ENCODE data around the gene LTC4S.

LTC4S gene

DNA sequence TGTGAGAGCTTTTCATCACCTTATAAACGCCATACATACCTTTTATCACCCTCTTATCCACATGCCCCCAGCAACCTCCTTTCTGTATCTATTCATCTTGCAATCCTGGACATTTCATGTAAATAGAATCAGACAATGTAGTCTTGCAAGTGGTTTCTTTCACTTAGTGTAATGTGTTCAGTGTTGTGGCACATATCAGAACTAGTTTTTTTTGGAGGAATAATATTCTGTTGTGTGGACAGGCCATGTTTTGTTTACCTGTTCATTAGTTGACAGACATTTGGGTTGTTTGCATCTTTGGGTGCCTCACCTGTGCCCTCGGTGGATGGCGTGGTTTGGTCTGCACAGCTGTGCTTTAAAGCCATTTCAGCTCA, 28.3 kb downstream of the LTC4S start:
- H3K36me3 ChIP-seq (ENCODE audit: control insufficient read depth in 4 of 4, insufficient read depth in 4 of 4, low read length in 3 of 4): peaks cover 16 to 47% (median 37%) of the 10 kb centered on the region in 4 experiments
- POLR2A ChIA-PET: interaction anchor here (0.6 to 9.1 kb wide), 6 partner anchors 10 to 655 kb away, joined by 3 to 131 read pairs (median 6); partner anchors contain the start of genes MAML1 and MGAT4B
- CTCF ChIA-PET: interaction anchor here (1.0 to 14.0 kb wide), 4 partner anchors 8 to 20 kb away, joined by 3 to 124 read pairs (median 4); no protein-coding TSS in a partner anchor
- H3K4me1 ChIP-seq (ENCODE audit: control extremely low read depth in 1 of 4, control insufficient read depth in 4 of 4, insufficient read depth in 4 of 4, low read length in 3 of 4): peaks cover 0 to 50% (median 45%) of the 10 kb centered on the region in 4 experiments
- 100% methylated on average over 2 of the region's 3 CpGs for WGBS (ENCODE audit: insufficient coverage)
- H3K27me3 ChIP-seq (replicated peaks in 2 of 5; ENCODE audit: control insufficient read depth in 4 of 5, insufficient read depth in 5 of 5, low read length in 4 of 5): no peaks in the 10 kb centered on the region
- H3K4me3 ChIP-seq (ENCODE audit: control insufficient read depth in 1 of 7, extremely low read depth in 1 of 7, insufficient read depth in 4 of 7, low read depth in 2 of 7, low read length in 6 of 7): peak overlapping the region in 6 of 7 experiments; percentile 82 to 96 (median 88)
- H3K27ac ChIP-seq (ENCODE audit: insufficient read depth in 1 of 2, low read depth in 1 of 2, low read length in 2 of 2, poor library complexity in 1 of 2, severe bottlenecking in 2 of 2): peak overlapping the region in 1 of 2 experiments; percentile 95
- no peaks in the 10 kb centered on the region for H3K9me3 ChIP-seq (ENCODE audit: control extremely low read depth in 1 of 5, control insufficient read depth in 4 of 5, insufficient read depth in 2 of 5, low read depth in 1 of 5, low read length in 4 of 5)
- DNase-seq: no peak

DNA sequence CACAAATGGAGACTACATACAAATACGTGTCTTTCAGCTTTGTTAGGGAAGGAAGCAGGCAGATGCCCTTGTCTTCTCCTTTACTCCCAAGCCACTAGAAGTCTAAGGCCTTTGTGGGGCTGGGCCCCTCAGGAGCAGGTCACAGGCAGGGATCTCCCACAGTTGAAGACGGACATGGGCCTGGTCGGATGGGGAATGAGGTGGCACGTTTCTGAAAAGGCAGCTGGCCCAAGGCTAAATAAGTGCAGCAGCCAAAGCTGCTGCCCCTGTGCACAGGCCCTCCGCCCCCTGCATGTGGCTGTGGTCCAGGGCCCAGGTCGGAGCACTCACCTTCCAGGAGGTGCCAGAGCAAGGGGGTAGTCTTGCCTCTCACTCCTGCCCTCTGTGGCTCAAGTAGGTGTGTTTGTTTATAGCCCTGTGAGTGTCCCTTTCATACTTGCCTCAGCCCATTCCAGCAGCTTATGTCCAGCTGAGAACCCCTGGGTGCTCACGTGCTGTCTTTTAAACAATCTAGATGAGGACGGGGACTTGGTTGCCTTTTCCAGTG, 28.7 kb downstream of the LTC4S start:
- ChIA-PET CTCF (interaction anchor here (1.0 to 14.0 kb wide), 4 partner anchors 9 to 20 kb away, joined by 3 to 124 read pairs (median 4); no protein-coding TSS in a partner anchor), POLR2A (interaction anchor here (0.6 to 9.1 kb wide), 6 partner anchors 10 to 655 kb away, joined by 3 to 131 read pairs (median 6); partner anchors contain the start of genes MAML1 and MGAT4B)
- no peaks in the 10 kb centered on the region for H3K27me3 ChIP-seq (replicated peaks in 2 of 5; ENCODE audit: control insufficient read depth in 4 of 5, insufficient read depth in 5 of 5, low read length in 4 of 5)
- peaks cover 16 to 48% (median 38%) of the 10 kb centered on the region in 4 experiments for H3K36me3 ChIP-seq (ENCODE audit: control insufficient read depth in 4 of 4, insufficient read depth in 4 of 4, low read length in 3 of 4)
- 79% methylated on average over 6 of the region's 8 CpGs for WGBS (ENCODE audit: insufficient coverage)
- H3K27ac ChIP-seq (ENCODE audit: insufficient read depth in 1 of 2, low read depth in 1 of 2, low read length in 2 of 2, poor library complexity in 1 of 2, severe bottlenecking in 2 of 2): peak overlapping the region in 1 of 2 experiments; percentile 95
- H3K4me3 ChIP-seq (ENCODE audit: control insufficient read depth in 1 of 7, extremely low read depth in 1 of 7, insufficient read depth in 4 of 7, low read depth in 2 of 7, low read length in 6 of 7): peak overlapping the region in 6 of 7 experiments; percentile 21 to 96 (median 88)
- no peaks in the 10 kb centered on the region for H3K9me3 ChIP-seq (ENCODE audit: control extremely low read depth in 1 of 5, control insufficient read depth in 4 of 5, insufficient read depth in 2 of 5, low read depth in 1 of 5, low read length in 4 of 5)
- peaks cover 0 to 49% (median 43%) of the 10 kb centered on the region in 4 experiments for H3K4me1 ChIP-seq (ENCODE audit: control extremely low read depth in 1 of 4, control insufficient read depth in 4 of 4, insufficient read depth in 4 of 4, low read length in 3 of 4)
- no peak for DNase-seq

DNA sequence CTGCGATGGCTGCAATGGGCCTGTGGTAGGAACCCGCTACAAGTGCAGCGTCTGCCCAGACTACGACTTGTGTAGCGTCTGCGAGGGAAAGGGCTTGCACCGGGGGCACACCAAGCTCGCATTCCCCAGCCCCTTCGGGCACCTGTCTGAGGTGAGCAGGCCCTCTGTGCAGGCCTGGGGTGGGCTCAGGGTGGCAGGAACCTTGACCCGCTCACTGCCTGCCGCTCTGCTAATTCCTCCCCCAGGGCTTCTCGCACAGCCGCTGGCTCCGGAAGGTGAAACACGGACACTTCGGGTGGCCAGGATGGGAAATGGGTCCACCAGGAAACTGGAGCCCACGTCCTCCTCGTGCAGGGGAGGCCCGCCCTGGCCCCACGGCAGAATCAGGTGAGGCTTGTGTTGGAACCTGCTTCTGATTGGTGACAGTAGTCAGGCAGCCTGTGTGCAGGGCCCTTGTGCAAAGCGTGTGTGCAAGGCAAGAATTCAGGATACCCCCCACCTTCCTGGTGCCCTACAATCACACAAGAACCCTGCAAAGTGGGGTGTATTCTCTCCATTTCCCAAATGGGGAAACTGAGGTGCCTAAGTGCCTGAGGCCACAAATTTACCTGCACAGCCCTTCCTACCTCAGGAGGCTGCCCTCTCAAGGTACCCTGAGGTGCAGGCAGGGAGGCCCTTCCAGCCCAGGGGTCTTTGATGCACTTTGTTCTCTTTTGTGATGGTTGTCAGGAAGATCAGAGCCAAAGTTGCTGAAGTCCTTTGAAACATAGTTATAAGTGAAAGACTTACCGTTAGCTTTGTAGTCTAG, 30.4 kb downstream of the LTC4S start:
- 97% methylated on average over 16 of the region's 22 CpGs for WGBS (ENCODE audit: insufficient coverage)
- Histone ChIP-seq H3K9me3 (ENCODE audit: control extremely low read depth in 1 of 5, control insufficient read depth in 4 of 5, insufficient read depth in 2 of 5, low read depth in 1 of 5, low read length in 4 of 5) (no peaks in the 10 kb centered on the region), H3K4me3 (ENCODE audit: control insufficient read depth in 1 of 7, extremely low read depth in 1 of 7, insufficient read depth in 4 of 7, low read depth in 2 of 7, low read length in 6 of 7) (no peak overlapping the region), H3K27me3 (replicated peaks in 2 of 5; ENCODE audit: control insufficient read depth in 4 of 5, insufficient read depth in 5 of 5, low read length in 4 of 5) (no peaks in the 10 kb centered on the region), H3K4me1 (ENCODE audit: control extremely low read depth in 1 of 4, control insufficient read depth in 4 of 4, insufficient read depth in 4 of 4, low read length in 3 of 4) (peaks cover 0 to 41% (median 32%) of the 10 kb centered on the region in 4 experiments), H3K27ac (ENCODE audit: insufficient read depth in 1 of 2, low read depth in 1 of 2, low read length in 2 of 2, poor library complexity in 1 of 2, severe bottlenecking in 2 of 2) (no peak overlapping the region), H3K36me3 (ENCODE audit: control insufficient read depth in 4 of 4, insufficient read depth in 4 of 4, low read length in 3 of 4) (peaks cover 22 to 57% (median 48%) of the 10 kb centered on the region in 4 experiments)
- no peak for DNase-seq
- POLR2A ChIA-PET: interaction anchor here (1.4 to 9.1 kb wide), 2 partner anchors 12 to 19 kb away, joined by 4 to 131 read pairs; partner anchors contain the start of gene MGAT4B
- CTCF ChIA-PET: interaction anchor here (14.0 kb wide), 1 partner anchor 22 kb away, joined by 124 read pairs; no protein-coding TSS in a partner anchor

- peaks cover 0 to 36% (median 26%) of the 10 kb centered on the region in 4 experiments for H3K4me1 ChIP-seq (ENCODE audit: control extremely low read depth in 1 of 4, control insufficient read depth in 4 of 4, insufficient read depth in 4 of 4, low read length in 3 of 4)
- no peak overlapping the region for H3K4me3 ChIP-seq (ENCODE audit: control insufficient read depth in 1 of 7, extremely low read depth in 1 of 7, insufficient read depth in 4 of 7, low read depth in 2 of 7, low read length in 6 of 7)
- H3K9me3 ChIP-seq (ENCODE audit: control extremely low read depth in 1 of 5, control insufficient read depth in 4 of 5, insufficient read depth in 2 of 5, low read depth in 1 of 5, low read length in 4 of 5): no peaks in the 10 kb centered on the region
- CTCF ChIA-PET: interaction anchor here (1.0 to 14.0 kb wide), 3 partner anchors 11 to 23 kb away, joined by 3 to 124 read pairs (median 3); no protein-coding TSS in a partner anchor
- POLR2A ChIA-PET: interaction anchor here (1.4 to 3.2 kb wide), 3 partner anchors 12 to 21 kb away, joined by 4 to 10 read pairs (median 4); no protein-coding TSS in a partner anchor
- peaks cover 24 to 62% (median 54%) of the 10 kb centered on the region in 4 experiments for H3K36me3 ChIP-seq (ENCODE audit: control insufficient read depth in 4 of 4, insufficient read depth in 4 of 4, low read length in 3 of 4)
- no peak for DNase-seq
- H3K27me3 ChIP-seq (replicated peaks in 2 of 5; ENCODE audit: control insufficient read depth in 4 of 5, insufficient read depth in 5 of 5, low read length in 4 of 5): no peaks in the 10 kb centered on the region
- H3K27ac ChIP-seq (ENCODE audit: insufficient read depth in 1 of 2, low read depth in 1 of 2, low read length in 2 of 2, poor library complexity in 1 of 2, severe bottlenecking in 2 of 2): no peak overlapping the region
- WGBS (ENCODE audit: insufficient coverage): 100% methylated on average over 2 of the region's 3 CpGs
These were observed 30.9 kb downstream of the LTC4S start for GRCh38 chr5:179824745-179825112.

DNA sequence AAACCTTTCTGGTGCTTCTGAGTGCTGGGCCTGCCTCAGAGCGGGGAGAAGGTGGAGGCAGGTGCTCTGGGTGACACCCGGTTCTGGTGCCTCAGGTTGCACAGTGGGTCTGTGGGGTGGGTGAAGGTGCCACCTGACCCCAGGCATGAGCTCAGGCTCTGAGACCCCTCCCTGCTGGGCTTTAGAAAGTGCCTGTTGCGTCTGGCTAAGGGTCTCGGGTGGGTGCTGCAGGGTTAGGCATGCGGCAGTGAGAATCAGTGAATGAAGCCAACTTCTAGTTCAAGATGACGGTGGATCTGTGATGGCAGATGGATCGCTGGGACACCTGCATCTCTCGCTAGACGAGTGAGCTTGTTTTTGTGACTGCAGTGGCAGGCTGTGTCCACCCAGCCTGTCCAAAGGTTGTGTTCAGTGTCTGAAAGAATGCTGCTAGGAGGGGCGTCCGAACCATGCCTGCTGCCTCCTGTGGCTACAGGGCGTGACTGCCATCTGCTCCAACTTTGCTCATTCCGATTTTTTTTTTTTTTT, 31.9 kb downstream of the LTC4S start:
- POLR2A ChIA-PET: interaction anchor here (1.4 to 3.2 kb wide), 3 partner anchors 11 to 22 kb away, joined by 4 to 10 read pairs (median 4); no protein-coding TSS in a partner anchor
- Histone ChIP-seq H3K36me3 (ENCODE audit: control insufficient read depth in 4 of 4, insufficient read depth in 4 of 4, low read length in 3 of 4) (peaks cover 24 to 72% (median 59%) of the 10 kb centered on the region in 4 experiments), H3K4me3 (ENCODE audit: control insufficient read depth in 1 of 7, extremely low read depth in 1 of 7, insufficient read depth in 4 of 7, low read depth in 2 of 7, low read length in 6 of 7) (no peak overlapping the region)

GRCh38 chr5:179827680-179828079, 33.9 kb downstream of the LTC4S start:
- 73% methylated on average over 8 of the region's 9 CpGs for whole genome bisulfite sequencing (ENCODE audit: insufficient coverage)
- Histone ChIP-seq H3K27me3 (replicated peaks in 2 of 5; ENCODE audit: control insufficient read depth in 4 of 5, insufficient read depth in 5 of 5, low read length in 4 of 5) (no peaks in the 10 kb centered on the region), H3K27ac (ENCODE audit: insufficient read depth in 1 of 2, low read depth in 1 of 2, low read length in 2 of 2, poor library complexity in 1 of 2, severe bottlenecking in 2 of 2) (no peak overlapping the region), H3K36me3 (ENCODE audit: control insufficient read depth in 4 of 4, insufficient read depth in 4 of 4, low read length in 3 of 4) (peaks cover 28 to 85% (median 71%) of the 10 kb centered on the region in 4 experiments), H3K4me3 (ENCODE audit: control insufficient read depth in 1 of 7, extremely low read depth in 1 of 7, insufficient read depth in 4 of 7, low read depth in 2 of 7, low read length in 6 of 7) (no peak overlapping the region), H3K9me3 (ENCODE audit: control extremely low read depth in 1 of 5, control insufficient read depth in 4 of 5, insufficient read depth in 2 of 5, low read depth in 1 of 5, low read length in 4 of 5) (no peaks in the 10 kb centered on the region), H3K4me1 (ENCODE audit: control extremely low read depth in 1 of 4, control insufficient read depth in 4 of 4, insufficient read depth in 4 of 4, low read length in 3 of 4) (peaks cover 0 to 17% (median 7%) of the 10 kb centered on the region in 4 experiments)
- CTCF ChIA-PET: interaction anchor here (0.6 to 14.0 kb wide), 4 partner anchors 9 to 33 kb away, joined by 3 to 124 read pairs (median 3); no protein-coding TSS in a partner anchor
- peak; percentile 66 to 92 (median 90) for DNase-seq
- POLR2A ChIA-PET: interaction anchor here (0.5 to 3.2 kb wide), 7 partner anchors 8 to 32 kb away, joined by 3 to 10 read pairs (median 3); no protein-coding TSS in a partner anchor

More for the DNA sequence above, 31.9 kb downstream of the LTC4S start:
- peak in 1 of 3 donors; percentile 65 for DNase-seq
- no peaks in the 10 kb centered on the region for H3K9me3 ChIP-seq (ENCODE audit: control extremely low read depth in 1 of 5, control insufficient read depth in 4 of 5, insufficient read depth in 2 of 5, low read depth in 1 of 5, low read length in 4 of 5)
- H3K4me1 ChIP-seq (ENCODE audit: control extremely low read depth in 1 of 4, control insufficient read depth in 4 of 4, insufficient read depth in 4 of 4, low read length in 3 of 4): peaks cover 0 to 27% (median 18%) of the 10 kb centered on the region in 4 experiments
- 96% methylated on average over 9 of the region's 13 CpGs for WGBS (ENCODE audit: insufficient coverage)
- CTCF ChIA-PET: interaction anchor here (0.7 to 14.0 kb wide), 4 partner anchors 12 to 63 kb away, joined by 3 to 124 read pairs (median 3); no protein-coding TSS in a partner anchor
- H3K27me3 ChIP-seq (replicated peaks in 2 of 5; ENCODE audit: control insufficient read depth in 4 of 5, insufficient read depth in 5 of 5, low read length in 4 of 5): no peaks in the 10 kb centered on the region
- no peak overlapping the region for H3K27ac ChIP-seq (ENCODE audit: insufficient read depth in 1 of 2, low read depth in 1 of 2, low read length in 2 of 2, poor library complexity in 1 of 2, severe bottlenecking in 2 of 2)
